Endothelial cell of umbilical vein (primary cell): ENCODE results near the gene TROAP. TPM values are rescaled to one million over a fixed set of nuclear protein-coding genes. Genes with fewer than 3 reads are reported as not detected.

Experiments
- BruUV-seq: library from RNA; stranded (reverse); fragments of 400-500 nt; replicated peaks from 2 replicates; lab custom pipeline; 2021; lab: Mats Ljungman, UMichigan
- CTCF ChIA-PET: fragments of 300-600, 350-600 bp; sonication (Branson Sonifier 250); formaldehyde crosslinking; loops from one replicate; lab custom pipeline; 2021; ENCODE audit warnings: antibody characterized with exemption, inconsistent platforms; lab: Charles Lee
- POLR2A ChIA-PET: fragments of 300-600, 350-600 bp; sonication (Branson Sonifier 250); formaldehyde crosslinking; loops from one replicate; lab custom pipeline; 2021; ENCODE audit warnings: antibody characterized with exemption, inconsistent platforms; lab: Charles Lee
- DNase-seq: peaks from one replicate; pipeline ENCODE4 v3.0.0-alpha.2; 2011; ENCODE audit warnings: low read depth, low spot score
- FAIRE-seq: peaks from 2 replicates; lab custom pipeline; 2011; peaks lifted over from hg19 to GRCh38; lab: Jason Lieb, UNC
- H2AFZ ChIP-seq: 2 replicates; pipeline ENCODE4 v1.6.0; 2012; ENCODE audit warnings: low read depth, low read length, control low read depth, inconsistent platforms
- H3K27ac ChIP-seq: 2 replicates; pipeline ENCODE4 v1.5.1; 2011; ENCODE audit warnings: low read depth, mild to moderate bottlenecking, control low read depth, low read length, moderate library complexity; ENCODE audit not compliant: insufficient read depth
- H3K27me3 ChIP-seq, 2 experiments: 2 replicates each; pipeline versions ENCODE4 v1.6.0 to v1.6.1; 2011; ENCODE audit warnings: low read length in 2 of 2, mixed read lengths in 1 of 2; ENCODE audit not compliant: control insufficient read depth in 2 of 2, insufficient read depth in 2 of 2
- H3K36me3 ChIP-seq, 2 experiments: 2 replicates in 1 of 2; 3 replicates in 1 of 2; pipeline ENCODE4 v1.5.1; 2011; ENCODE audit warnings: low read length in 2 of 2, mild to moderate bottlenecking in 1 of 2, moderate library complexity in 1 of 2; ENCODE audit not compliant: control insufficient read depth in 2 of 2, insufficient read depth in 2 of 2; ENCODE audit errors: extremely low read depth in 1 of 2
- H3K4me1 ChIP-seq: 3 replicates; pipeline ENCODE4 v1.5.1; 2011; ENCODE audit warnings: mild to moderate bottlenecking, low read length; ENCODE audit not compliant: control insufficient read depth, insufficient read depth; ENCODE audit errors: extremely low read depth
- H3K4me2 ChIP-seq: 2 replicates; pipeline ENCODE4 v1.6.1; 2011; ENCODE audit warnings: low read length, control low read depth, mixed read lengths; ENCODE audit not compliant: insufficient read depth
- H3K4me3 ChIP-seq, 3 experiments: fragments of 200-600 bp in 1 of 3; sonication (generic), shearing (Covaris generic) in 1 of 3; replicated peaks in 1 of 3; 2 replicates each; pipeline ENCODE4 v1.5.1; 2011 to 2016; ENCODE audit warnings: control low read depth in 3 of 3, low read length in 3 of 3, mild to moderate bottlenecking in 2 of 3, inconsistent platforms in 1 of 3, low read depth in 1 of 3, moderate library complexity in 1 of 3; ENCODE audit not compliant: insufficient read depth in 1 of 3
- H3K79me2 ChIP-seq: 2 replicates; pipeline ENCODE4 v1.6.0; 2012; ENCODE audit warnings: low read length, inconsistent platforms; ENCODE audit not compliant: control insufficient read depth, insufficient read depth
- H3K9ac ChIP-seq: replicated peaks from 2 replicates; pipeline ENCODE3; 2011; ENCODE audit warnings: low read length, control low read depth; ENCODE audit not compliant: insufficient read depth; ENCODE audit errors: extremely low read depth
- H3K9me1 ChIP-seq: replicated peaks from 3 replicates; pipeline ENCODE4 v1.6.0; 2011; ENCODE audit warnings: mild to moderate bottlenecking, low read length; ENCODE audit not compliant: control insufficient read depth, insufficient read depth; ENCODE audit errors: extremely low read depth
- H3K9me3 ChIP-seq: replicated peaks from 2 replicates; pipeline ENCODE4 v1.5.1; 2012; ENCODE audit warnings: low read length, inconsistent platforms; ENCODE audit not compliant: control insufficient read depth, insufficient read depth
- H4K20me1 ChIP-seq: replicated peaks from 2 replicates; pipeline ENCODE3; 2011; ENCODE audit warnings: mild to moderate bottlenecking, low read length; ENCODE audit not compliant: control insufficient read depth, insufficient read depth; ENCODE audit errors: extremely low read depth
- CTCF ChIP-seq, 2 donors: IDR thresholded peaks; 1 replicate in 1 of 2; 2 replicates in 1 of 2; pipeline ENCODE4 v1.5.1; 2011; ENCODE audit warnings: low read length in 2 of 2, mild to moderate bottlenecking in 2 of 2, moderate library complexity in 2 of 2, control low read depth in 1 of 2, inconsistent platforms in 1 of 2, low read depth in 1 of 2; ENCODE audit not compliant: insufficient read depth in 1 of 2; ENCODE audit errors: extremely low read depth in 1 of 2
- EZH2 ChIP-seq: IDR thresholded peaks from 2 replicates; pipeline ENCODE4 v1.6.1; 2012; ENCODE audit warnings: borderline replicate concordance, low read depth, mild to moderate bottlenecking, moderate library complexity, low read length, inconsistent platforms; ENCODE audit not compliant: severe bottlenecking
- FOS ChIP-seq: IDR thresholded peaks from 2 replicates; pipeline ENCODE4 v1.6.1; 2011; ENCODE audit warnings: mild to moderate bottlenecking, low read length, moderate library complexity, borderline replicate concordance; ENCODE audit not compliant: insufficient read depth
- GATA2 ChIP-seq: IDR thresholded peaks from 2 replicates; pipeline ENCODE4 v1.7.0; 2011; ENCODE audit warnings: low read depth, mild to moderate bottlenecking, moderate library complexity, mixed read lengths, low read length; ENCODE audit not compliant: insufficient read length, insufficient read depth
- JUN ChIP-seq: IDR thresholded peaks from 2 replicates; pipeline ENCODE4 v1.6.1; 2011; ENCODE audit warnings: borderline replicate concordance, low read depth; ENCODE audit not compliant: insufficient read length, insufficient read depth
- MYC ChIP-seq: IDR thresholded peaks from one replicate; pipeline ENCODE4 v1.6.1; 2011; ENCODE audit warnings: mild to moderate bottlenecking, low read depth, low read length
- POLR2A ChIP-seq: IDR thresholded peaks from 2 replicates; pipeline ENCODE4 v1.6.1; 2012; ENCODE audit warnings: low read depth, mild to moderate bottlenecking, control low read depth, low read length
- POLR2AphosphoS5 ChIP-seq: IDR thresholded peaks from 2 replicates; pipeline ENCODE4 v1.6.1; 2012; ENCODE audit warnings: low read depth, mild to moderate bottlenecking, control low read depth, low read length, moderate library complexity; ENCODE audit not compliant: insufficient read depth
- dilution Hi-C: fragments of 300-500 bp; cut with MboI; formaldehyde crosslinking; loops from one replicate; pipeline ENCODE4 v1.15.0; 2019; ENCODE audit warnings: low sequenced_read_pairs; ENCODE audit not compliant: extremely low pct_ligation_motif_present
- intact Hi-C: fragments of 100-400 bp; cut with micrococcal nuclease; formaldehyde crosslinking; loops from one replicate; pipeline ENCODE4 v1.10.0; 2022
- polyA plus RNA-seq, 4 experiments: library from polyadenylated mRNA; depleted of rRNA in 3 of 4; stranded (reverse) in 3 of 4; unstranded in 1 of 4; fragments of >200 nt; gene quantifications; 2 replicates each; pipeline versions ENCODE4 v1.2.1 to v1.2.3, GENCODE V29; 2011 to 2012; ENCODE audit warnings: missing spikeins in 1 of 4
- total RNA-seq: library from RNA; stranded (reverse); gene quantifications from 2 replicates; pipeline ENCODE4 v1.2.3, GENCODE V29; 2021
- TF ChIP-seq, protein P1 (sequence below): IDR thresholded peaks from 2 replicates; pipeline ENCODE4 v1.6.1; 2011; ENCODE audit not compliant: insufficient read depth, insufficient read length

TROAP gene
- total and polyA plus RNA-seq, 2 donors (not counting 3 experiments of a cell fraction or from before 2014, with no cell fraction given) = 31.7 to 68.6 TPM

DNA sequence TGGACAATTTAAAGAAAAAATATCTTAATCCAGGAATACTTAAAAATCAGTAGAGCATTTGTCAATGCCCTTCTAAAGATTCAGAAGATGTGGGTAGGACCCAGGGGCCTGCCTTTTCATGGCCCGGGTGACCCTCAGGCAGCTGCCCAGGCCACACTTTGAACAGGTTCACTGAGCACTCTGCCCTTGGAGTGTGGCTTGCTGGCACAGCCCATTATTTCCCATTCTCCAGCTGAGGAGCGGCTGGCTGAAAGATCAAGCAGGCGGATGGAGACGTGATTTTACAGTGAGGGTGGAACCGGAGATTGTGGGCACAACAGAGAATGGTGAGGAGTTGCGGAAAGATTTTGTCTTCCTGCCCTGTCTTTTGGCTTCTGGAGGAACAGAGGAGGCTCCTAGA is 35.2 kb upstream of the TROAP start:
- Histone ChIP-seq H3K9ac (no peak overlapping the region), H3K9me1 (no peaks in the 10 kb centered on the region), H3K4me3 (no peak overlapping the region), H3K27ac (no peak overlapping the region), H3K4me2 (no peak overlapping the region), H4K20me1 (no peaks in the 10 kb centered on the region), H3K9me3 (no peaks in the 10 kb centered on the region), H3K27me3 (peaks cover 4 to 9% of the 10 kb centered on the region in 2 experiments), H3K79me2 (no peaks in the 10 kb centered on the region), H2AFZ (no peak overlapping the region), H3K36me3 (no peaks in the 10 kb centered on the region), H3K4me1 (no peaks in the 10 kb centered on the region)
- intact Hi-C loops (loop anchor here (1.0 to 10.0 kb wide), 5 partner anchors 49 to 293 kb away; partner anchors contain the start of gene C1QL4), dilution Hi-C loops (no loop called here)
- TF ChIP-seq POLR2A (no peak), EZH2 (no peak), JUN (no peak), FOS (no peak), CTCF (IDR thresholded peaks at IDR 0.05; ENCODE audit: extremely low read depth in 1 of 2, insufficient read depth in 1 of 2, low read depth in 1 of 2, low read length in 2 of 2) (no peak), GATA2 (no peak), POLR2AphosphoS5 (no peak), MYC (no peak)
- TF ChIP-seq, protein P1, sequence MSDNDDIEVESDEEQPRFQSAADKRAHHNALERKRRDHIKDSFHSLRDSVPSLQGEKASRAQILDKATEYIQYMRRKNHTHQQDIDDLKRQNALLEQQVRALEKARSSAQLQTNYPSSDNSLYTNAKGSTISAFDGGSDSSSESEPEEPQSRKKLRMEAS = no peak
- BruUV-seq = no TSS peak
- FAIRE-seq = no peak
- CTCF ChIA-PET = interaction anchor here (1.0 to 12.9 kb wide), 21 partner anchors 7 to 292 kb away, joined by 3 to 173 read pairs (median 8); partner anchors contain the start of genes C1QL4, DNAJC22, PRPH and TROAP
- DNase-seq = no peak
- POLR2A ChIA-PET = no interaction called here
